Stimulated activated CD4-positive, alpha-beta T cell treated with anti-CD3 and anti-CD28 coated beads, TNF-alpha, amount 100 ng/mL, for 48 hours (primary cell): Measurements from ENCODE around the gene TMEM270.

Experiments used
- DNase-seq, 3 donors: peaks; one replicate each; pipeline ENCODE4 v3.0.0-alpha.2; 2020; ENCODE audit warnings: low read depth in 3 of 3

Gene TMEM270

GRCh38 chr7:73887762-73888161 is 26.8 kb downstream of the TMEM270 start:
- DNase-seq = no peak

GRCh38 chr7:73888959-73889358 is 28.0 kb downstream of the TMEM270 start:
- DNase-seq = no peak

GRCh38 chr7:73890555-73891147 is 29.7 kb downstream of the TMEM270 start:
- DNase-seq = no peak

GRCh38 chr7:73891178-73891885 is 30.4 kb downstream of the TMEM270 start:
- DNase-seq = no peak

DNA sequence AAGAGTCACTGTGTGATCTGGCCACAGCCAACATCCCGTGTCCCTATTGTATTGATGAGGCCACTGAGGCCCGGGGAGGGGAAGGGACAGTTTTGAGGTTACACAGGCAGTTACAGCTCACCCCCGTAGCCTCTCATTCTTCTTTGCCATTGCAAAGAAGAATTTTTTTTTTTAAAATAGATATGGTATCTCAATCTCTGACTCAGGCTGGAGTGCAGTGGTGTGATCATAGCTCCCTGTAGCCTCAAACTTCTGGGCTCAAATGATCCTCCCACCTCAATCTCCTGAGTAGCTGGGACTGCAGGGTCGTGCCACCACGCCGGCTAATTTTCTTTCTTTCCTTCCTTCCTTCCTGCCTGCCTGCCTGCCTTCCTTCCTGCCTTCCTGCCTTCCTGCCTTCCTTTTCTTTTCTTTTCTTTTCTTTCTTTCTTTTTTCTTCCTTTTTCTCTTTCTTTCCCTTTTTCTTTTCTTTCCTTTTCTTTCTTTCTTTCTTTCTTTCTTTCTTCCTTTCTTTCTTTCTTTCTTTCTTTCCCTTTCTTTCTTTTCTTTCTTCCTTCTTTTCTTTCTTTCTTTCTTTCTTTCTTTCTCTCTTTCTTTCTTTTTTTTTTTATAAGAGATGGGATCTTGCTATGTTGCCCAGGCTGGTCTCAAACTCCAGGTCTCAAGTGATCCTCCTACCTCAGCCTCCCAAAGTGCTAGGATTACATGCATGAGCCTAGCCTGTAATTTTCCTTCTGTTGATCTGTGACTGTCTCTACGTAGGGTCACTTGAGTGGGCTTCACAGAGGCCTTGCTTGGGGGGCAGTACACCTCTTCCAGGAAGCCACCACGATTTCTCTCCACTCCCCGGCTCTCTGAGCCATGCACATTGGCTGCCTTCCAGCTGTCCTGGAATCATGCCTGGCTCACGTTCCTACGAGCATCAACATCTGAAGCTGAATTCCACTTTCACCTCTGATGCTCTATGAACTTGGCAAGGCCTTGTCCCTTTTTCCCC is 31.3 kb downstream of the TMEM270 start:
- DNase-seq = no peak

DNA sequence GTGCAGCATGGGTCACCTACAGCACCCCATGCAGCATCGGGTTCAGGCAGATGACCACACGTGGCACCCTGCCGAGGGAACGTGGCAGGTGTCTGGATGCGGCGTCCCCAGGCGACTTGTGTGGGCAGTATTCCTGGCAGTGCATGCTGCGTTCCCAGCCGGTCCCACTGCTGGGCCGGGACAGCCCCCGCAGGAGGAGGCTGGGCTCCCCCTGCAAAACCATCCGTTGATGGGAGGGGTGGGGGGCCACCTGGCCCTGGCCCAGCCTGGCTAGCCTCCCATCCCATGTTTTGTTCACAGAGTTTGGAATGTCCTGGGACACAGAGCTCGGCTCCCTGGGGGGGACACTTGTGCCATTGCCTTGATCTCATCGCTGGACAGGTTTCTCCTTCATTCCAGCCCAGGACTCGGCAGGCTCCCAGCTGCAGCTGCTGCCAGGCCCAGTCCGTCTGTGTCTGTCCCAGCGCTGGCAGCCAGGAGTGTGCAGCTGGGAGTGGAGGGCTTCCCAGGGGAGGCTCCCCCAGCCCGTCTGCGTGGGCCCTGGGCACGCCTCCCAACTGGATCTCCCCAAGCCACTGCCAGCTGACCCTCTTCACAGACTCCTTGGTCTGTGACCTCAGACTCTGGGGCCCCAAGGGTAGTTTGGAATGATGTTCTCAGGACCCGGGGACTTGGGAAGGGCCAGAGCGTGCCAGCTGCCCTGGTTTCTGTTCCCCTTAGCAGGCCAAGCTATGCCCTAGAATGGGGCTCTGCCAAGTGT is 32.6 kb downstream of the TMEM270 start:
- DNase-seq = no peak

GRCh38 chr7:73894166-73894565 is 33.2 kb downstream of the TMEM270 start:
- DNase-seq = no peak

GRCh38 chr7:73894733-73895551 is 34.0 kb downstream of the TMEM270 start:
- no peak for DNase-seq

GRCh38 chr7:73895626-73896025 is 34.7 kb downstream of the TMEM270 start:
- no peak for DNase-seq

- no peak for DNase-seq
Measured at GRCh38 chr7:73896454-73896853, 35.5 kb downstream of the TMEM270 start.

DNA sequence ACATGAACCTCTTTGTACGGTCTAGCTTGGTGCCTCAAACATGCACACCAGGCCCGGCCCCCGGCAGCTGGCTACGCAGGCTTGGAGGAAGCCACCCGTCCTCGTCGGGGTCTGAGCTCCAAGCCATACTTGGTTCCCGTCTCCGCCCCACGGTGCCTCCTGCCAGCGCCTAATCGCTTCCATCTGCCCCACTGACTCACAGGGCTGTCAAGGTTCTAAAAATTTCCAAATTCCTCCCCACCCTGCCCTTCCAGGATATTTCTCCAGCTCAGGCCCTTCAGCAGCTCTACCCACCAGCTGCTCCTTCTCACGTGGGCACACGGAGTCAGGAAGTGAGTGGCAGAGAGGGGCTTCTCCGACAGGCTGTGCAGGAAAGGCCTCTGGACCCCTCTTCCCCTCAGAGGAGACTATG is 38.8 kb downstream of the TMEM270 start:
- no peak for DNase-seq

DNA sequence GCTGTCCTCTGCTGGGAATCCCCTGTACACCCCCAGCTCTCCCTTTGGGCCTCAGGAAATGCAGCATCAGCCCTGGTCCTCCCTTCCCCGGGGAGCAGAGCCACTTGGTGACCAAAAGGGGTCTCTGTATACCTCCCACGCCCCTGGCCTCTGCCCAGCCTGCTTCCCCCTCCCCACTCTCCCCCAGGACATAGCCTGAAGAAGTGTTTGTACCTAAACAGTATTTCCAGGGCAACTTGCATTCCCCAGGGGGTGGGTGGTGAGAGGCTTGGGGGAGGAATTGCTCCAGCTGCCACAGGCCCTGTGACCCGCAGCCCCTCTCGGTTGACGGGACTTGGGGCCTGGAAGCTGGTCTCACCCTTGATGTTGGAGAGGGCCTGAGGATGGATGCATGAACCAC is 39.3 kb downstream of the TMEM270 start:
- no peak for DNase-seq

DNA sequence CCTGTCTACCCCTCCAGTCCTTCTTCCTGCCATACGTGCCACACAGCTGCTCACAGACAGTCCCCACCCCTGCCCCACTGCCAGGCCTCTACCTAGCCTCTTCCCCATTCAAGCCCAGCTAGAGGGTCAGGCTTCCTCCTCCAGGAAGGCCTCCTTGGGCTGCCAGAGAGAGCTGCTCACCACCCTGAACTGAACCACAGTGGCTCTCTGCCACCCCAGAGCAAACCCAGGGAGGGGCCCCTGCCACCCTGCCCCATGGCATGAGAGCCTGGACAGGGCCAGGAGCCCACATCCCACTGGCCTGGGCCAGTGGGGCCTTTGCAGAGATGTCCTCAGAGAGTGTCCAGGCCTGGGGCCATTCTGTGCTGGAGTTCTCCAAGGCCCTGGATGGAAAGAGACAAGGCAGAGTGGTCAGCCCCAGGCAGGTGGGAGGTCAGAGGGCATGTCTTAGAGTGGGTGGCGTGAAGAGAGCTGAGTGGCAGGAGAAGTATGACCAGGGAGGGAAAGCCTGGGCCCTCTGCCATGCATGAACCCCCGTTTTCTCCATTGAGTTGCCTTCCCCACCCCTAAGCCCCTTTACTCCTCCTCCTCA is 40.4 kb downstream of the TMEM270 start:
- DNase-seq = no peak

GRCh38 chr7:73901823-73902597 is 41.1 kb downstream of the TMEM270 start:
- DNase-seq = no peak

DNA sequence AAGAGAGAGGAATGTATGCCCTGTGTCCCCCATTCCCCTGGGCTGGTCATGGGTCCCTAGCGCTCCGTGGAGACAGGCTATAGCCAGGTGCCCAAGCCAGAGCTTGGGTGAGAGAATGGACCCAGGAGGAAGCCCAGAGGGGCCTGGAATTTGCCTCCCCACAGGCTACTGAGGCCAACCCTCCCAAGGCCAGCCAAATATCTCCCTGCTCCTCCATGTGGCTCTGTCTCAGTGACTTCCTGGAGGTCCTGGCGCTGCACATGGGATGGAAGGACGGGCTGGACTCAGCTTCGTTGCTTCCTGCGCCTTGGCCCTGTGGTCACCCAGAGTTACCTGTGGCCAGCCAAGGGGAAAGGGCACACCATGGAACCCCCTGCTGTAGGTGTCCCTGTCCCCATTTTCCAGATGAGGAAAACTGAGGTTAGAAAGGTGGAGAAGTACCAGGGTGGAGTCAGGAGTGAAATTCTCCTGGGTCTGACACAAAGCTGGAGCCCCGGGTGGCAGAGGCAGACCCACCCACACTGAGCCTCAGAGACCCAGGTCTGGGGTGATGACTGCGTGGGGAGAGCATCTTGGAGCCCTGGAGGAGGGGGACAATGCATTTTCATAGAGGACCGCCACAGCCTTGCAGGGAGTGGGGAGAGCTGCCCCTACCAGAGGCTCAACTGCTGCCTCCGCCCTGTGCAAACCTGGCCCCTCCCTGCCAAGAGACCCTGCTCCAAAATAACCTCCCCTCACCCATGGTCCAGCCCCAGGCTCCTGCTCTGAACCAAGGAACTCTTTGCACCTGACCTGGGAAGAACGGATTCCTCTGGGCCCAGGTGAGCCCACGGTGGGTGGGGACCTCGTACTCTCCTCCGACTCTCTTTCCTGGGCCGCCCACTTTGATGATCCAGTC is 42.6 kb downstream of the TMEM270 start:
- DNase-seq = no peak

GRCh38 chr7:73904219-73905137 is 43.5 kb downstream of the TMEM270 start:
- DNase-seq = no peak

- no peak for DNase-seq
Measured at GRCh38 chr7:73905360-73905759, 44.4 kb downstream of the TMEM270 start.

DNA sequence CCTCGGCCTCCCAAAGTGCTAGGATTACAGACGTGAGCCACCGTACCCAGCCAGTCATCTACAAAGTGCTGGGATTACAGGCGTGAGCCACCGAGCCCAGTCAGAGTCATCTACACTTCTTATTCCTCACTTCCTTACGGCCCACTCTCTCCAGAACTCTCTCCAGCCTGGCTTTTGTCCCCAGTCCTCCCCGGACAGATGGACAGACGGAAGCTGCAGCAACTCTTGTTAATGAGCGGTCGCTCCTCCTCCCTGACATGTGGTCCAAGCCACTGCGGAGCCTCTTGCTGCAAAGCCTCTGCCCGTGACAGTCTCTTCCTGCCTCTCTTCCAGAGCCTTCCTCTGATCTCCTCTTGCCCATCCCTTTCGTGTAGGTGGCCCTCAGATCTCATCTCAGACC is 45.9 kb downstream of the TMEM270 start:
- no peak for DNase-seq
